GM18507 (cell line): ENCODE measurements around the gene ARF3.

Experiments used
- DNase-seq: peaks from one replicate; pipeline ENCODE4 v3.0.0; 2011; ENCODE audit warnings: low read depth; ENCODE audit not compliant: insufficient read length; ENCODE audit errors: extremely low spot score
- FAIRE-seq: peaks from 2 replicates; lab custom pipeline; 2011; peaks lifted over from hg19 to GRCh38; lab: Jason Lieb, UNC

The ARF3 gene

DNA sequence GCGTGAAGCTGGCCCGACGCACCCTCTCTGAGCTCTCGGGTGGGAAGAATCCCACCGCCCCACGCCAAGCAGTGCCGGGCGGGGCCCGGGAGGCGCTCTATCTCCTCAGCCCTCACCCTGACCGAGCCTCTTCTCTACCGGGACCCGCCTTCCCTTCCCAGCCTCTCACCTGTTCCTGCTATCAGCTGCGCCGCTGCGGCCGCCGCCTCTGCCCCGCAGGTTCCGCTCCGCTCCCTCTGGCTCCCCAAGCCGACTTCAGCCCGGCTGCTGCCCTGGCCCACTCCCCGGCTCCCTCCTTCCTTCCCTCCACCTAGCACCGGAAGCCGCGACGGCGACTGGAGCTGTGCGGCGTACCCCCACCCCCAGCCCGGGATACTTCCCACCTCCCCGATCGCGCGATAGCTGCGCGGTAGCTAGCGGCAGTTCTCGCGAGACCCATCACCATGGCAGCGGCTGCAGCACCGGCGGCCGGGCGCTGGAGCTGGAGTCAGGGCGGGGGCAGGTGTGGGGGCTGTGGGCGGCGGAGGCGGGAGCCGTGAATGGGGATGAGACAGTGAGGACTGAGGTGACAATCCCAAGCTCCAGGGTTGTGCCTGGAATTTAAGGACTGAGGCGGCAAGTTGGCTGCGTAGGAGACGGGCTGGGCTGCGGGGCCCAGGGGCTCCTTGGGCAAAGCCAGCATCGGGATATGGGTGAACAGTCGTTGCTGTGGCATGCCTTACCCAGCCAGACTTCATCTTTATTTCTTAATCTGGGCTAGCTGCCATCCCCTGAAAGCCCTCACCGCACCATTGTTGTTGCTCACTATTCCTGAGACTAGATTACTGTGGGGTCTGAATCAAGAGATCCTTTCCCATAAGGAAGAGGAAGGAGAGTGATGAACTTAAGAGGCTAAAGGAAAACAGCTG is at the start of gene ARF3:
TSS of gene ARF3 (minus strand) at position 347 of the 908 bp plus-strand sequence. CDS start 16,392 bp downstream, outside the sequence.
- peak; percentile 96 for DNase-seq
- peak; percentile 79 for FAIRE-seq

DNA sequence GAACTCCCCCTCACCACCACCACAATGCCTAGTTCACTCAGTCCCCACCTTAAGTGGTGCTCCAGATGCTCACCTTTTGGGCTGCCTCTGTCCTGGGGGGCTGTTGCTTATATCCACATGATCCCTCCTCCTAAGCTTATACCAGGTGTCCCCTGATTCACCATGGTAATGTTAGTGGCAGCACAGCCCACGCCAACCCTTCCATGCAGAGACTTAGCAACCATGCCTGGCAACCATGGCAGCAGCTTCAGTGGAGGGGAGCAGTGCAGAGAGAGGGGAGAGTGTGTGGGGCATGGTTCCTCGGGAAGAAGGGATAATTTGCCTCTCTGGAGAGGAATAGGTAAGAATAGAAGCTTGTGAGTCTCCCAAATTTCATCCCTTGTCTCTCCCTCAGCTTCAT is 43.1 kb upstream of the ARF3 start:
- DNase-seq: no peak
- FAIRE-seq: no peak

DNA sequence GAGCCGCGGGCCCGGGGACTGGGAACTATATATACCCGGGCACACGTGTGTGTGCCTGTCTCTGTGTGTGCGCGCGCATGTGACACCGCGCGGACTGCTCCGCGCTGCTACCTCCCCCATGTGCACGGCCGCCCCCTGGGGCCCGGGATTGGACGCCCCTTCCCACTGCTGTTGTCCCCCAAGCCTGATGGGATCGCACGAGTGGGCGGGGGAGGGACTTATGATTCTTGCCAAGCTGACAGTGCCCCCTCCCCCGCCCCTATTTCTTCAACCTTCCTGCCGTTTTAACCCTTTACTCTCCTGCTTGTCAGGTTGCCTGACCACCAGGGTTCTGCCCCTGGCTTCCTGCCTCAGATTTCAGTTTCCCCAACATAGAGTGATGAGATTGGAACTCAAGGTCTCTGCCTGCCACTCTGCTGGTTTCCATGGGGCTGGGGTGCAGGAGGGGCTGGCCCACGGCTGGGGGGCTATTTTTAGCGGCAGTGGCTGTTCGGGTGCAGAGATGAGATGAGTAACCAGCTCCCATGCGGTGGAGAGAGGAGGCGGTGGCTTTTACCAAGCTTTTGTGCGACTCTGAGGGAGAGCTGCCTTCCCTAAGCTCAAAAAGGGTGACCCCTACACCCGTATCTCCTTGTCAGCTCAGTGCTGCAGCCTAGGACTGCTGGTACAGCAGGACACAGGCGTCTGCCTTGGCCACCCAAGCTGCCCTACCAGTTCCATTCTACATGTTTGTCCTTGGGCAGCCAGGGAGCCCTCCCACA is 42.3 kb upstream of the ARF3 start, which contains the start of gene DDN:
TSS of gene DDN (minus strand) at position 5 of the 761 bp plus-strand sequence. CDS start 88 bp downstream, outside the sequence.
- FAIRE-seq: peak; percentile 57
- no peak for DNase-seq

DNA sequence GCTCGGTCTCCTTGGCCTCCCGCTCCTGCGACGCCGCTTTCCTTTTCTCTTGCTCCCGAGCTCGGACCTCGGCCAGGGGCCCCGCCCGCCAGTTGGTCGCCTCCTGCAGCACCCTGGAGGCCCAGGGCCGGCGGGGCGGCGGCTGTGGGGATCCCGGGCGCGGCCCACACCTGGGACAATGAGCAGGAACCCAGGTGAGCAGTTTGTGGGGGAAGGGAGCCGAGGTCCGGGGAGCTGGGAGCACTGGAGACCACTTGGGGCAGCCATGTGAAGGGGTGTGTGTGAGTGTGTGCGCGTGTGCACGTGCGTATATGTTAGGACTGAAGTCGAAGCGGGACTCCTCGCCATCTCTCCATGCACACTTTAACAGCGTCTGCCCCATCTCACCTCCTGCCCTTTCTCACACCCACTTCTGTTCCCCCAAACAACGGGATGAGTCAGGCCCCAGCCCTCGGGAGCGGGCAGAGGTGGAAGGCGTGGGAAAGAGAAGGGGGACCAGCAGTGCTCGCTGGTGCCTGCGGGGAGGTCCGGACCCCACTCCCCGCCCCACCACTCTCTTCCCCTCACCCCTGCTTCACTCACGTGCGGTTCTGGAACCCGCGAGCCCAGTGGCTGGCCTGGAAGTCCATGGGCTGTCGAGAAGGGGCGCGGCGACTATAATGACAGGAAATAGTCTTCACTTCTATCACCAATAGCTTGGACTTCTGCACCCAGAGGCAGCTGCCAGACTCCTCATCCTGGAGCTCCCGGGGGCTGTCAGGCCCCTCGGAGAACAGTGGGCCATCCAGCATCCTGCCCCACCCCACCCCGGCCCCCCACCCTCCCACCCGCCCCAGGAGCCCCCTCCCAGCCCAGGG is 41.4 kb upstream of the ARF3 start:
- DNase-seq: no peak
- FAIRE-seq: peak; percentile 12

DNA sequence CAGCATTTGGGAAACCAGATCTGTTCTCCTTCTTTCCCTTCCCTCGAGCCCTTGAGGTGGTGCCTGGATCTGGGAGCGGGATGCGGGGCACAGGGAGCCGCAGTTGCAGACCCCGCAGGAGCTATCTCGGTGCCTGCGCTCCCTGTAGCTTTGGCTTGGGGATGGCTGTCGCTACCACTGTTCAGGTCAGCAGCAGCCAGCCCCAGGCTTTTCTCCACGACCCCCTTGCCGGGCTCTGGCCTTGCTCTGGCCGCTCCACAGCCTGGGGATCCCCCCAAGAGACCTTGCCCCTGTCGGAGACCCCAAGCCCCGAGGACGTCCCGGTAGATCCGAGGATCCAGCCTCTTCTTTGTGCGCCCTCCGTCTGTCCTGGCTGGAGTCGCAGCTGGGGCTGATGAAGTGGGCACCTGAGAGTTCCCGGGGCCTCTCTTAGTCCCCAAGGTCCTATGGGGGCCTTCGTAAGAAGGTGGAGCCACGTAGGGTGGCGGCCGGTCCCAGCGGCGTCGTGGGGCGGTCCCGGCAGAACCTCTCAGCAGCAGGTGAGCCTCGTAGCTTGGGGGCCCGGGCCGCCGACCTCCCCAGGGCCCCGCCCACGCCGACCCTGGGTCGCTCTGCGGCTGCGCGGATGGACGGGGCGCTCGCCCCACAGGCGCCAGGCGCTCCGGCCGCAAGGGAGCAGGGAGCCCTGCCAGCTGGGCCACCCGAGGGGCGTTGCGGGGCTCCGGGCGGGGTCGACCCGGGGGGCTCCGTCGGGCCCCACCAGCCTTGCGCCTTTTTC is 40.6 kb upstream of the ARF3 start:
- FAIRE-seq: no peak
- no peak for DNase-seq

DNA sequence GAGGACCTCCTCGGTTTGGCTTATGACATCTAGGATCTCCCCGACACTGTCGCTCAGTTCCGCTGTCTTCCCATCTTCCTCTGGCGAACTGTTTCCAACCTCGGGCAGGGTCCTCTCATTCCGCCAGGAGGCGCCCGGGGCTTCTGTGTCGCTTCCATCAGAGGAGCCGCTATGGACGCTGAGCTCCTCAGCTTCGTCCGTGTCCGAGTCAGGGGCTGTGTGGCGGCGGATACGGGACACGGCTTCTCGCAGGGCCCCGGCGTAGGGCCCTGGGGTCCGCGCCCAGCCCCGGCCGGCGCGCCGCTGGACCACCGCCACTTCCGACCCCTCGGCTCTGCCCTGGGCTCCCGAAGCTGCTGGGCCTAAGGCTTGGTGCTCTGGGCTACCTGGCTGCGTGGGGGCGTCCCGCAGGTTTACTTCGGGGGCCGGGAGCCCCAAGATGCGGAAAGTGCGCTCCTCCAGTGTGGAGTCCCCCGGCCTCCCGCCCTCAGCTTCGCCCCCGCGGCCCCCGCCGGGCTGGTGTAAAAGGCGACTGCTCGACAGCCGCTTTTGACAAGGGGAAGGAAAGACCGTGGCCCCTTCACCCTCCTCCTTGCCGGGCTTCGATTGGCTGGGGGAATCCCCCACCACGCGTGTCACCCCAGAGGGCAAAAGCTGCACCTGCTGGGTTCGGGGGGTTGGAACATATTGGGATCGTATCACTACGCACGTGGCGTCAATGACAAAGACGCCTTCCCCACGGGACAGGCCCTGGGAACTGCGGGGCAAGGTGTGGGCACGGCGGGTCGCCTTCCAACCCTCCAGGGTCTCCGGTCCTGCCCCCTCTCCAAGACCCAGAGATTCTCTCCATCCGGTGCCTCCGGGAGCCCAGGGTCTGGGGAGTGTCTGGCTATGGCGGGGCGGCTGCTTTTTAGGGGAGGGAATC is 39.8 kb upstream of the ARF3 start:
- DNase-seq: no peak
- peak; percentile 33 for FAIRE-seq

DNA sequence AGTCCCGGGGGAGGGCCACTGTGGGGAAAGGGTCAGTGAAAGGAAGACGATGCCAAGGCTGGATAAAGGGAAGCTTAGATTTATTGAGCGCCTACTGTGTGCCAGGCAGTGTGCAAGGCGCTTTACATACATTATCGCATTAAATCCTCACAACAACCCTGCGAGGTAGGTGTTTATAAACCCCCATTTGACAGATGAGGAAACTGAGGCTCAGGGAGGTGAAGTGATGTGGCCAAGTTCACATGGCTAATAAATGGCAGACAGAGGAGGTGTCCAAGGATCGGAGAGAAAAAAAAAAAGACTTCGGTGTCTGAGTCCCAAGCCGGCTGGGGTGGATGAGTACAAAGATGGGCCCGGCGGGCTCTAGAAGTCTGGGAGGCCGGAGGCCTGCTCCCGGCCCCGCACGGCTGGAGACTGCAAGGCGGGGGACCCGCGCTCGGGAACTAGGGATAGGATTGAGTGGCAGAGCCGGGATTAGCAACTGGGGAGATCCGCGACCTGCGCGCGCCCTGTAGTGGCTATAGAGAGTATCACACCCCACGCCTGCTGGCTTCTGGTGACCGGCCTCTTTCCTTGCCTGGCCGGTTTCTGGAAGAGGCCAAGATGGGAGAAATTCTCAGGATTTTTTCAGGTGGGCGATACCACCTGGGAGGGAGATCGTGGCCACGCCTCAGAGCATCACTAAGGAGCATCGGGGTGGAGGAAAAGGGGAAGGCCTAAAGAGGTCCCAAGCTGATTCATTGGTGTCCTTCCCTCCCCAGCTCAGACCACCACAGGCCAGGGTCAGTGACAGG is 38.0 kb upstream of the ARF3 start:
- FAIRE-seq (peak; percentile 56), DNase-seq (no peak)

DNA sequence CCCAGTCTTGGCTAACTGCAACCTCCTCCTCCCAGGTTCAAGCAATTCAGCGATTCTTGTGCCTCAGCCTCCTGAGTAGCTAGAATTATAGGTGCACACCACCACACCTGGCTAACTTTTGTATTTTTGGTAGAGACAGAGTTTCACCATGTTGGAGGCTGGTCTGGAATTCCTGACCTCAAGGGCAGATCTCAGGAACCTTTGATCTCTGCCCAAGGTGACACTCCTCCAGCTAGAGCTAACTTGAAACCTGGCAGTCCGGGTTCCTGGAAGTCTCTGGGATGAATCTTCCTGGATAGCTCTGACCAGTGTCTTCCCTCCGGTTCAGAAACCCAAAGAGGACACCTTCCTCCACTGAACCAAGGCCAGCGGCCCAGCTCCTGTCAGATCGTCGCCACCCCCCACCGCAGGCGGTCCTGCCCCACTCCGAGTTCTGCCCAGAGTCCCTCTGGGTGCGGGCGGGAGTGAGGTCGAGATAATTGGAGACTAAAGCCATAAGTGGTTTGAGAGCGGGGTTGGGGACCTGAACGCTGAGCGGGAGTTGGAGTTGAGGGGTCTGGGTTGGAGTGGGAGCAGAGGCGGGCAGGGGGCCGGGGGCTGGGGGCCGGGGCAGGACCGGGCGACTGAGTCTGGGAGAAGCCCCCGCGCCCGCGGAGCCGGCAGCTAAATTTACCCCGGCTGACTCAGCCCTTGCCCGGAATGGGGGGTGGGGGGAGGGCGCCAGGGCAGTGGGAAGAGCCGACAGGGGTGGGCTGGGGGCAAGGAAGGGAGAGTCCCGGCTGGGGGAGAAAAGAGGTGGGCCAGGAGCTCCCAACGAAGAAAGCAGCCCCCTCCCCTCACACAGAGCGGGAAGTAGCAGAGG is 37.2 kb upstream of the ARF3 start:
- FAIRE-seq: no peak
- no peak for DNase-seq

DNA sequence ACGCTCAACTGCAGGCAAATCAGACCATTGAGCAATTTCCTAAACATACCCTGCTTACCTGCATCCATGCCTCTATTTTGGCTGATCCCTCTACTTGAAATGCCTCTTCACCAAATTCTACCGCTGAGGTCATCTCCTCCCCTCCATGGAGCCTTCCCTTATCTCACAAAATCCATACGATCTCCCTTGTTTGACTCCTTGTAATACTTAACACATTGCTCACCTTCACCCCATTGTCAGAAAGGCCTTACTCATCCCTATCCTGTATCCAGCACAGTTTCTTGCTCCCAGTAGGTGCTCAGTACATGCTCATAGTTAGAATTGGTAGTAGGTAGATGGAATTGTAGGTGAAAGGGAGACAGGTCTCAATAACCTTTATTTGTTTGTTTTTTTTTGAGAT is 36.5 kb upstream of the ARF3 start:
- DNase-seq (no peak), FAIRE-seq (no peak)

DNA sequence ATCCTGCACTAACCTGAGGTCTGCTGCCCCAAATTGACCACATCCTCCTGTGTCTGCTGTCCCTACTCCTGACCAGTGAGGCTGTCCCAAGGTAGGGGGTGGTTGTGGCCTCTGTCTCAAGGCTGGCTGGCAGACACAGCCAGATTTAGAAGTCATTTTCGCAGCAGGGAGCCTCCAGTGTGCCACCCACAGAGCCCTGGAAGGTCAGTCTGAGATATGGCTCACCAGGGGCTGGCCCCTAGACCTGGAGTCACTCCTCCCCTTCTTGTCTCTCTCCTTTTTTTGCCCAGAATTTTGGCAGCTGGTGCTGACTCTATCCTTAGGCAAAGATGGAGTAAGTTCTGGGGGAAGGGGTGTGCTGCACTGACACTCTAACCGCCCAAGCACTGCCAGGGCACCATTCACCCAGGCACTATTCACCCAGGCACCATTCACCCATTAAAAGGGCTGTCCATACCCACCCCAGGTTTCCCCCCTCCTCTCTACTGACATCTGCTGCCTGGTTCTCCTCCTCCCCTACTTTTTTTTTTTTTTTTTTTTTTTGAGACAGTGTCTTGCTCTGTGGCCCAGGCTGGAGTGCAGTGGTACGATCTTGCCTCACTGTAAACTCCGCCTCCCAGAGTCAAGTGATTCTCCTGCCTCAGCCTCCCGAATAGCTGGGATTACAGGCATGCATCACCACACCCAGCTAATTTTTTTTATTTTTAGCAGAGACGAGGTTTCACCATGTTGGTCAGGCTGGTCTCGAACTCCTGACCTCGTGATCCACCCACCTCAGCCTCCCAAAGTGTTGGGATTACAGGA is 34.2 kb upstream of the ARF3 start:
- no peak for DNase-seq
- FAIRE-seq: no peak

DNA sequence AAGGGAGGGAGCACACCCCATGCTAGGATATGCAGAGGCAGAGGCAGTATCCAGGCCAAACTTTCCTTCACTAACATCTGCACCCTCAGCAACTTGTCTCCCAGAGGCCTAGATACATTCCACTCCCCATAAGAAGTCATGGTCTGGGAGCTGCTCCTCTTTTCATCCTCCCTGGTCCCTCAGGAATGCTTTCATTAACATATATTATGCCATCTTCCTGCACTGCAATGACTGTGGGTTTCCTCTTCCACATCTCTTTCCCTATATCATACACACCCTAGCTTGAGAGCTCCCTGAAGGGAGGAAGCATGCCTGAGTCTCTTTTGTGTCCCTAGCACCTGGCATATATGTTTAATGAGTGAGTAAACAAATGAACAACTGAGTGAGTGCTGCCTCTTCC is 33.3 kb upstream of the ARF3 start:
- FAIRE-seq (no peak), DNase-seq (no peak)

DNA sequence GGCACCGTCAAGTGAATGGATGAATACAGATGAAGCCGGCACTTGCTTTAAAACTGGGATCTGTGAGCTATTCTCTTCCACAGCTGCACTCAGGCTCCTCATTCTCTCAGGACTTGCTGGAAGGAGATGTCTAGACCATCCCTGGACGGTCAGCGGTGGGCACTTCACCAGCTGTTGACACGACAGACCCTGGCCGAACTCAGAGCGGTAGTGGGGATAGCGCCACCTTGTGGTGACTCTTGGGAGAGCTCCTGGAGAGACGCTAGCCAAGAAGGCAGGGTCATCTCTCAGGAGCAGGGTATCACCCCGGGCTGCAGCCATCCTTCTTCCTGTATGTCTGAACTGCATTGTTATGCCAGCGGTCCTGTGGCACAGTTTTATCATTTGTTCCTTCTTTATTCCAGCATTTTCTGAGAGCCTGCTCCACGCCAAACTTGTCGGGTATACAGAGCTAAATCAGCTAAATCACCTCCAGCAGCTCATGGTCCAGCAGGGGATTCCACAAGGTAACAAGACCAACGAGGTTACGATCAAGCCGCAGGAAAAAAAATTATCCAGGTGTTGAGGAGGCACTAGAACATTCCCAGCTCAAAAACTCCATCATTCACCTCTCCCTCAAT is 30.9 kb upstream of the ARF3 start:
- no peak for DNase-seq
- peak; percentile 82 for FAIRE-seq

DNA sequence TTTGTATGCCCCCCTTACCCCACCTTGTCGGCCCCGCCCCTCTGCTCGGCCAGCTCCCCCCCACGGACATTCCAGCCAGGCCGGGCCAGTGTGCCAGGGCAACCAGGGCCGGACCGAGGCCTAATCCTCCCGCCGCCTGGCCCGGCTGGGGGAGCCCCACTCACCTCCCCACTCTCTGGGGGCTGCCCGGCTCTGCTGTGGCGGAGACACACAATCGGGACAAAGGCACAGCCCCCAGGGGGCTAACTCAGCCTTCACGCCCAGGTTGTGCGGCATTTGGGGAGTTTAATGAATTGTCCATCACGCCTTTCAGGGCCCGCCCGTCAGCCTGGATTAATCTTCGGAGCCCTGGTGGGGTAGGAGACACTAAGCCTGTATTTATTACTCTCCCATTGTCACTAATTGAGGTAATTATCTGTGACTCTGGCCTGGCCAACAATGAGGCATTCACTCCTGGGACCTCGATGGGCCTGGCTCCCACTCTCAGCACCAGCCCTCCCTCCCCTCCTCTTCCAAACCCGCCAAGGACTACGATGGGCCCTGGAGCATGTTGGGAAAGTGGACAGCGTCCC is 29.5 kb upstream of the ARF3 start:
- FAIRE-seq (no peak), DNase-seq (no peak)

DNA sequence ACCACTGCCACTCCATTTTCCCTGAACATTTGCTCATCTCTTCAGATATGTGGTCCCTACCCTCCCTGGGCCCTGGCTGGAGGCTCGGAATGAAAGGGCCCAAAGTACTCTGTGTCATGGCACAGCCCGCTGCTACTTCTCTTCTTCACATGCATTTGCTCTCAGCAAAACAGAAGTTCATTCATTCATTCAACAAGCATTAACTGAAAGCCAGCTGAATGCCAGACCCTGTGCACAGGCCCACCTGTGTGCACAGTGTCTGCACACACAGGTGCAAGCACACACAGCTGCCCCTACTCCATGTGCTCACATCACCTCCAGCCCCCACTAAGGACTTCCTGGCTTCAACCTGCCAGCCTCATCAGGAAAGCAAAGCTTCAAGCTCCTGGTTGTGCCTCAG is 28.6 kb upstream of the ARF3 start:
- no peak for DNase-seq
- FAIRE-seq: no peak

DNA sequence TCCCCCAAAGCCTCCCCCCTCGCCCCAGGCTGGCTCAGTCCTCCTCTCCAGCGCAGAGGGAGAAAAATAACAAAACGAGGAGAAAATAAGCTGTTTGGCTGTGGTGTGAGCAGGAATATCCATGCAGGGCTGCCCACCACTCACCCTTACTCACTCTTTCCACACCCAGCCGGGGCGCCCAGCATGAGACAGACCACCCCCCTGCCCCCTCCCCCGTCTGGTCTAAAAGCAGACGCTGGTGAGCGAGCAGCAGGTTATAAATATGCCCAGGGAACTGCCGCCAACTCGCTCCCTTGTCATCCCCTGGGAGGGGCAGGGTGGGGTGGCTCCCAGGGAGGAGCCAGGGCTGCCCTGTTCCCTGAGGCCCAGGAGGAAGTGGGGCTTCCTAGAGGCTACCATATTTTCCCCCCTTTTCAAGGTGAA is 28.2 kb upstream of the ARF3 start:
- FAIRE-seq (no peak), DNase-seq (no peak)
